OCI-LY3 (cell line): ENCODE measurements around the gene FARP1.

Experiments
- H2AFZ ChIP-seq: fragments of 200-600, 300-600 bp; shearing (Covaris generic); 2 replicates; pipeline ENCODE4 v1.6.0; 2014; ENCODE audit warnings: antibody characterized with exemption, low read depth, low read length
- H3K27ac ChIP-seq: fragments of 200-600, 300-600 bp; sonication (generic); 2 replicates; pipeline ENCODE4 v1.5.1; 2014; ENCODE audit warnings: mild to moderate bottlenecking, low read length, moderate library complexity, mixed read lengths
- H3K27me3 ChIP-seq: fragments of 200-600, 300-600 bp; sonication (generic); 2 replicates; pipeline ENCODE4 v1.6.1; 2014; ENCODE audit warnings: low read depth, low read length, mixed read lengths
- H3K36me3 ChIP-seq: fragments of 200-600, 300-600 bp; sonication (generic); replicated peaks from 2 replicates; pipeline ENCODE3; 2014; ENCODE audit warnings: low read depth, low read length, mixed read lengths
- H3K4me1 ChIP-seq: fragments of 300-600, 200-600 bp; sonication (generic); 2 replicates; pipeline ENCODE4 v1.6.1; 2014; ENCODE audit warnings: low read length, mixed read lengths
- H3K4me2 ChIP-seq: fragments of 200-600, 300-600 bp; sonication (generic); 2 replicates; pipeline ENCODE4 v1.6.1; 2014; ENCODE audit warnings: low read length, mixed read lengths
- H3K4me3 ChIP-seq: fragments of 300-600, 200-600 bp; sonication (generic); 2 replicates; pipeline ENCODE4 v1.5.1; 2014; ENCODE audit warnings: antibody characterized with exemption, mild to moderate bottlenecking, low read length, moderate library complexity
- H3K79me2 ChIP-seq: fragments of 300-600, 200-600 bp; shearing (Covaris generic); 2 replicates; pipeline ENCODE4 v1.6.1; 2014; ENCODE audit warnings: mild to moderate bottlenecking, low read length, mixed read lengths
- H3K9ac ChIP-seq: fragments of 300-600, 200-600 bp; shearing (Covaris generic); 2 replicates; pipeline ENCODE4 v1.6.0; 2014; ENCODE audit warnings: mild to moderate bottlenecking, low read length, moderate library complexity
- H3K9me3 ChIP-seq: fragments of 200-600, 300-600 bp; shearing (Covaris generic); 2 replicates; pipeline ENCODE4 v1.6.1; 2014; ENCODE audit warnings: low read length, mixed read lengths; ENCODE audit not compliant: insufficient read depth
- H4K20me1 ChIP-seq: fragments of 200-600, 300-600 bp; sonication (generic); 2 replicates; pipeline ENCODE4 v1.6.1; 2016; ENCODE audit warnings: low read length, mixed read lengths; ENCODE audit not compliant: insufficient read depth
- EZH2phosphoT487 ChIP-seq: fragments of 200-600 bp; shearing (Covaris generic); IDR thresholded peaks from 2 replicates; pipeline ENCODE4 v1.6.1; 2018; ENCODE audit warnings: antibody characterized with exemption, mixed run types, low read depth
- TF ChIP-seq, protein P1 (sequence below): fragments of 200-600, 300-600 bp; sonication (generic); IDR thresholded peaks from 2 replicates; pipeline ENCODE4 v1.5.1; 2014; ENCODE audit warnings: antibody characterized with exemption, low read length, low read depth

The FARP1 gene

DNA sequence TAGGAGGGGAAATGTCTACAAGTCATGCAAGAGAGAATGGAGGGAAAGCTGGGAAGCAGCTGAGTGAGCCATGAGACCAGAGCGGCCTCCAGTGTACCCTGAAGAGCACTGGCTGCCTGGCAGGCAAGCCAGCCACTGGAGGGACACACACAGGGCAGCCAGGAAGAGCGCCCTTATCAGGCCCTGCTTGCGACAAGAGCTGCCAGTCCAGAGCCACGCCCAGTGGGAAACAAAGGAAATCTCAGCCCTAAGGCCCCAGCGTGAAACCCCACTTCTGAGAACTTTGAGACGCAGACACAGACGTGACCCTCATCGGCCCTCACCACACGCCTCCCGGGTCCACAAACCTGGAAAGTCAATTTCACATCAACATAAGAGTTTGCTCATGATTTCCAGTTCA, 329.0 kb downstream of the FARP1 start:
- Histone ChIP-seq H3K4me1 (peaks cover 10% of the 10 kb centered on the region), H3K9me3 (no peaks in the 10 kb centered on the region), H3K27me3 (no peaks in the 10 kb centered on the region), H3K4me2 (no peak overlapping the region), H3K9ac (no peak overlapping the region), H3K4me3 (no peak overlapping the region), H2AFZ (no peak overlapping the region), H3K36me3 (peaks cover 31% of the 10 kb centered on the region), H3K79me2 (peaks cover 10% of the 10 kb centered on the region), H4K20me1 (peaks cover 50% of the 10 kb centered on the region), H3K27ac (no peak overlapping the region)
- TF ChIP-seq, protein P1, sequence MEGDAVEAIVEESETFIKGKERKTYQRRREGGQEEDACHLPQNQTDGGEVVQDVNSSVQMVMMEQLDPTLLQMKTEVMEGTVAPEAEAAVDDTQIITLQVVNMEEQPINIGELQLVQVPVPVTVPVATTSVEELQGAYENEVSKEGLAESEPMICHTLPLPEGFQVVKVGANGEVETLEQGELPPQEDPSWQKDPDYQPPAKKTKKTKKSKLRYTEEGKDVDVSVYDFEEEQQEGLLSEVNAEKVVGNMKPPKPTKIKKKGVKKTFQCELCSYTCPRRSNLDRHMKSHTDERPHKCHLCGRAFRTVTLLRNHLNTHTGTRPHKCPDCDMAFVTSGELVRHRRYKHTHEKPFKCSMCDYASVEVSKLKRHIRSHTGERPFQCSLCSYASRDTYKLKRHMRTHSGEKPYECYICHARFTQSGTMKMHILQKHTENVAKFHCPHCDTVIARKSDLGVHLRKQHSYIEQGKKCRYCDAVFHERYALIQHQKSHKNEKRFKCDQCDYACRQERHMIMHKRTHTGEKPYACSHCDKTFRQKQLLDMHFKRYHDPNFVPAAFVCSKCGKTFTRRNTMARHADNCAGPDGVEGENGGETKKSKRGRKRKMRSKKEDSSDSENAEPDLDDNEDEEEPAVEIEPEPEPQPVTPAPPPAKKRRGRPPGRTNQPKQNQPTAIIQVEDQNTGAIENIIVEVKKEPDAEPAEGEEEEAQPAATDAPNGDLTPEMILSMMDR, result no peak
- no peak for TF ChIP-seq EZH2phosphoT487

DNA sequence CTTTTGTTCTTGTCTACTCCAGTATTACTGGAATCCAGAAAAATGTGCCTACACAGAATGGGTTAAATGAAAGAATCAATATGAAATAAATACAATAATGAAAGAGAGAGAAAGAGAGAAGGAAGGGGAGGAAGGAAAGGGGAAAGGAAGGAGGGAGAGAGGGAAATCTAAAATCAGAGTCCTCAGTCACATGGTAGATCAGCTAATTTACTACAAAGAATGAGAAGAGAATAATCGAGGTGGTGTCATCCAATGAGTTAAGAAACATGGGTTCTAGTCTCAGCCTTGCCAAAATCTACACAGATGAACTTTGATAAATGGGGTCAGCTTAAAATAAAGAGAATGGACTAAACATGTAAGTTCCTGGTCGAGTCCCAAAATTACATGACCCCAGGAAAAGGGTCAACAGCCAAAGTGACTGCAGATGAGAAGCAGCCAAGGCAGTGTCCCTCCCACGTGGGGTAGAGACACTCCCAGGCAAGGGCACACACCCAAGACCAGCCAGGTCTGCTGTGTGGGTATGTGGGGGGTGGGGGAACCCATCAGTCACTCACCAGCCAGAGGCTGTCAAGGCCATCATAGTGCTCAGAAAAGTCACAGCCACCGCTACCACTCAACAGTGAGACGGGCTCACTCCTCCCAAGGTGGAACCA, 330.4 kb downstream of the FARP1 start:
- Histone ChIP-seq H3K27ac (no peak overlapping the region), H3K4me2 (no peak overlapping the region), H3K9ac (no peak overlapping the region), H3K9me3 (no peaks in the 10 kb centered on the region), H2AFZ (no peak overlapping the region), H3K27me3 (no peaks in the 10 kb centered on the region), H3K36me3 (peaks cover 25% of the 10 kb centered on the region), H3K79me2 (peaks cover 21% of the 10 kb centered on the region), H3K4me1 (peaks cover 22% of the 10 kb centered on the region), H3K4me3 (no peak overlapping the region), H4K20me1 (peaks cover 51% of the 10 kb centered on the region)
- no peak for TF ChIP-seq EZH2phosphoT487
- TF ChIP-seq, protein P1, result no peak

DNA sequence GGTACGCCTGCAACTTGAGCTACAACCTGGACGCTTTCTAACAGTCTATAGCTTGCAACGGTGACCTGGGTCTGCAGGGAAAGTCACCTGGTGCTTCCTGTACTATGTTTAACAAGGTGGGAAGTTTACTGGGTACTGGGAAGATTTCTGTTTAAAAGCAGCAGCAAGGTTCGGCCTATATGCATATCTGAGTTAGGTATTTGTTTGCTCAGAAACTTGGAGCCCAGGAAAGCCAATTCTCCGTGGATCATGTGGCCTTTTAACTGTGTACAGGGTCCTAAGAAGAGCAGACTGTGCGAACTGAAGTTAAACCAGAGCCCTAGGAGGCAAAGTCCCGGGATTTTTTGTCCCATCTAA, 330.9 kb downstream of the FARP1 start:
- Histone ChIP-seq H3K36me3 (peaks cover 22% of the 10 kb centered on the region), H4K20me1 (peaks cover 51% of the 10 kb centered on the region), H3K27ac (no peak overlapping the region), H3K4me1 (peaks cover 27% of the 10 kb centered on the region), H3K79me2 (peaks cover 26% of the 10 kb centered on the region), H3K4me3 (no peak overlapping the region), H3K27me3 (no peaks in the 10 kb centered on the region), H3K9me3 (no peaks in the 10 kb centered on the region), H3K9ac (no peak overlapping the region), H3K4me2 (no peak overlapping the region), H2AFZ (no peak overlapping the region)
- no peak for TF ChIP-seq EZH2phosphoT487
- TF ChIP-seq, protein P1, result no peak

DNA sequence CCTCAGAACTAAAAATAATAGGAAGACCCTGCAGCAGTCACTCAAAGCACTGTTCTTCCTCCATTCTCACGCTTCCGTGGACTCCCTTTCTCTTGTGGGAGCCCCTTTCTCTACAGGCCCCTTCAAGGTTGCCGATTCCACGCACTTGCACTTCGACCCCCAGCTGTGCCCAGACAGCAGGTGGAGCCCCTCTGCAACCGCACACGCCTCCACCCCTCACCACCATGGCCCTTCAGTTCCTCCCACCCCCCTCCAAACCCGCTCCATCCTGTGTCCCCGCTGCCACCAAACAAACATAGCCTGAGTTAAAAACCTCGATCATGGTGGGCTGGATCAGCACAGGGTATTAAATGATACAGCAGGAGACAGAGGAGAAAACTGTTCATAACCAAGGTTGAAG, 331.4 kb downstream of the FARP1 start:
- peaks cover 29% of the 10 kb centered on the region for H3K4me1 ChIP-seq
- peaks cover 19% of the 10 kb centered on the region for H3K36me3 ChIP-seq
- H3K4me2 ChIP-seq, result no peak overlapping the region
- H3K9me3 ChIP-seq, result no peaks in the 10 kb centered on the region
- H2AFZ ChIP-seq, result no peak overlapping the region
- H3K4me3 ChIP-seq, result no peak overlapping the region
- H3K79me2 ChIP-seq, result peaks cover 32% of the 10 kb centered on the region
- H3K9ac ChIP-seq, result no peak overlapping the region
- peaks cover 54% of the 10 kb centered on the region for H4K20me1 ChIP-seq
- no peaks in the 10 kb centered on the region for H3K27me3 ChIP-seq
- no peak overlapping the region for H3K27ac ChIP-seq
- TF ChIP-seq, protein P1, result 0 out of 2 replicates have a peak, but pooled peaks have one; percentile 12
- no peak for TF ChIP-seq EZH2phosphoT487
